Measurements from ENCODE around the gene SORCS2. TPM values are rescaled to one million over a fixed set of nuclear protein-coding genes. Genes with fewer than 3 reads are reported as not detected.

Gene SORCS2
- total RNA-seq, 1 experiment from 2014 or later = not detected

DNA sequence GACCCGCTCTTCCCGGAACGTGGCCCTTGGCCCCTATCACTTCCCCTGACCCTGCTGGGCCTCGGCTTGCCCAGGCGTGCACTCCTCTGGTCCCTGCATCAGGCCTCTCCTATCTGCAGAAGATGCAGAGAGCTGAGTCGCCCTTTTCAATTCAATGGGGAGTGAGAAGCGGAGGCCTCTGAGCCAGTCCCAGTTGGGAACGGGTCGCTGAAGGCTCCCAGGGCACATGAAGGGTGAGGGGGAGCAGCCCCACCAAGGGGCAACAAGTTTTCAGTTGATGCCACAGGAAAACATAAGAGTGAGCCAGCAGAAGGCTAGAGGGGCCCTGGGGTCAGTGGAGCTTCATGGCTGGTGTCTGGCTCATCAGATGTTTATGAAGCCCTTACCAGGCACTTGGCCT is 225.3 kb downstream of the SORCS2 start:
- CTCF ChIA-PET = no interaction called here
- DNase-seq = no peak
- Mint-ChIP-seq H3K36me3 (ENCODE audit: insufficient read depth, unreplicated experiment) (peaks cover 5% of the 10 kb centered on the region), H3K4me3 (ENCODE audit: low read depth, unreplicated experiment) (no peak overlapping the region), H3K27me3 (ENCODE audit: unreplicated experiment) (peaks cover 38% of the 10 kb centered on the region), H3K9me3 (ENCODE audit: low read depth, unreplicated experiment) (no peaks in the 10 kb centered on the region), H3K27ac (ENCODE audit: unreplicated experiment) (no peak overlapping the region), H3K4me1 (ENCODE audit: low read depth, unreplicated experiment) (peaks cover 7% of the 10 kb centered on the region)
- no TSS peak for BruUV-seq (replicated peaks)
- intact Hi-C loops (cut with micrococcal nuclease; ENCODE audit: unreplicated experiment) = no loop called here
- TF ChIP-seq CTCF (IDR thresholded peaks at IDR 0.05; ENCODE audit: unreplicated experiment) = no peak

DNA sequence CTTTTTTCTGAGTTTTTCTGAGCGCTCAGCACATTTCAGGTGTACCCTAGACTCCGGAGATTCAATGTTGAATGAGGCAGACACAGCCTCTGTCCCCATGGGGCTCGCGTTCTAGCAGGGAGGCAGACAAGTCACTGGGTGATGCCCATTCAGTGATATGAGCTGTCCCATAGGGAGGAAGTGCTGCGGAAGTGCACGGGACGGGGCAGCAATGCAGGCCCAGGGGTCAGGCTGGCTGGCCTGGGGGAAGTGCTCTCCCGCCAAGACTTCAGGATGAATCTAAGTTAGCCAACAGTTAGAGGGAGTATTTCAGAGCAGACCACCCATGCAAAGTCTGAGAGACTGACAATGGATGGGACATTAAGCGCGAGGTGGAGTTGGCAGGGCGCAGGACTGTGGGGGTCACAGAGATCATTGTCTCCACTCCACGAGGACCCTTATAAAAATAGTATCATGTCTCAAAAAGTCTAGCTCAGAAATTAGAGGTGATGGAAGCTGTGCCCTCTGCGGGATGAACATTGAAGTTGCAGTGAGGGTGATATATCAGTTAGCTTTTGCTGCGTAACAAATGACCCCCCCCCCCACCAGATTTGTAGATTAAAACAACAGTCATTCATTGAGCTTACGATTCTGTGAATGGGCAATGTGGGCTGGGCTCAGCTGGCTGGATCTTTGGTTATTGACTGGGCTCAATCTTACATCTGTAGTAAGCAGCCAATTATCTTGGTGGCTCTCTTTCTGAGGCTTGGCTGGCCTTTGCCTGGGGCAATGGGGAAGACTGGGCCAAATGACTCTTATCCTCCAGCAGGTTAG is 226.0 kb downstream of the SORCS2 start:
- intact Hi-C loops (cut with micrococcal nuclease; ENCODE audit: unreplicated experiment) = no loop called here
- Mint-ChIP-seq H3K27me3 (ENCODE audit: unreplicated experiment) (peaks cover 42% of the 10 kb centered on the region), H3K4me3 (ENCODE audit: low read depth, unreplicated experiment) (no peak overlapping the region), H3K4me1 (ENCODE audit: low read depth, unreplicated experiment) (peaks cover 7% of the 10 kb centered on the region), H3K9me3 (ENCODE audit: low read depth, unreplicated experiment) (no peaks in the 10 kb centered on the region), H3K36me3 (ENCODE audit: insufficient read depth, unreplicated experiment) (peaks cover 5% of the 10 kb centered on the region), H3K27ac (ENCODE audit: unreplicated experiment) (no peak overlapping the region)
- DNase-seq = no peak
- no peak for TF ChIP-seq CTCF (IDR thresholded peaks at IDR 0.05; ENCODE audit: unreplicated experiment)
- CTCF ChIA-PET = no interaction called here
- no TSS peak for BruUV-seq (replicated peaks)

DNA sequence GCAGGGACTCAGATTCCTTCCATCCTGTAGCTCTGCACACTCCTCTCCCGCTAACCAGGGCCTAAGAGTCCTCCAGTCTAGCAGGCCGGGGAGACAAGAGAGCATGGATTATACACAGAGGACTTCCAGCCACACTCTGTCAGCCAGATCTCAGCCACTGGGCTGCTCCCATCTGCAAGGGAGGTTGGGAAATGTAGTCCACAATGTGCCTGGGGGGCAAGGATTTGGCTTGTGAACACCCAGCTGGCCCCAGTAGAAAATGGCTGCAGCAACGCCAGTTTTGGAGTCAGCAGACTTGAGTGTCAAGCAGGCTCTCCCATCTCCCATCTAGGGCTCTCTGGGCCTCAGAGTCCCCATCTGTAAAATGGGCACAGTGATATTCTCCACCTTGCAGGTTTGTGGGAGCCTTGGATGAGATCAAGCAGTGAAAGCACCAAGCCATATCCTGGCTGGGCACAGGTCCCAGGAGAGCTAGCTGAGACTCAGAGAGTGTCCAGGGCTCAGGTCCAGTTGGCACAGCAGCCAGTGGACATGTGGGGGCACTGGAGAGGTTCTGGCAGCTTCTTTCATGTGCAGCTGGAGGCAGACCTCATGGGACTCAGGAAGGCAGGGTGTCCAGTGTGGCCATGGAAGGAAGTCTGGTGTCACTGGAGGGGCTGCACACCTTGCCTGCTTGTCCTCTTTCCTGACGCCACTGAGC is 227.8 kb downstream of the SORCS2 start:
- DNase-seq = no peak
- H3K36me3 Mint-ChIP-seq (ENCODE audit: insufficient read depth, unreplicated experiment) = peaks cover 5% of the 10 kb centered on the region
- H3K4me1 Mint-ChIP-seq (ENCODE audit: low read depth, unreplicated experiment) = no peaks in the 10 kb centered on the region
- TF ChIP-seq CTCF (IDR thresholded peaks at IDR 0.05; ENCODE audit: unreplicated experiment) = no peak
- no TSS peak for BruUV-seq (replicated peaks)
- no peak overlapping the region for H3K4me3 Mint-ChIP-seq (ENCODE audit: low read depth, unreplicated experiment)
- no peak overlapping the region for H3K27ac Mint-ChIP-seq (ENCODE audit: unreplicated experiment)
- H3K9me3 Mint-ChIP-seq (ENCODE audit: low read depth, unreplicated experiment) = no peaks in the 10 kb centered on the region
- peaks cover 29% of the 10 kb centered on the region for H3K27me3 Mint-ChIP-seq (ENCODE audit: unreplicated experiment)
- intact Hi-C loops (cut with micrococcal nuclease; ENCODE audit: unreplicated experiment) = no loop called here
- CTCF ChIA-PET = interaction anchor here (0.7 kb wide), 1 partner anchor 15 kb away, joined by 3 read pairs; the partner anchor contains the start of gene PSAPL1

DNA sequence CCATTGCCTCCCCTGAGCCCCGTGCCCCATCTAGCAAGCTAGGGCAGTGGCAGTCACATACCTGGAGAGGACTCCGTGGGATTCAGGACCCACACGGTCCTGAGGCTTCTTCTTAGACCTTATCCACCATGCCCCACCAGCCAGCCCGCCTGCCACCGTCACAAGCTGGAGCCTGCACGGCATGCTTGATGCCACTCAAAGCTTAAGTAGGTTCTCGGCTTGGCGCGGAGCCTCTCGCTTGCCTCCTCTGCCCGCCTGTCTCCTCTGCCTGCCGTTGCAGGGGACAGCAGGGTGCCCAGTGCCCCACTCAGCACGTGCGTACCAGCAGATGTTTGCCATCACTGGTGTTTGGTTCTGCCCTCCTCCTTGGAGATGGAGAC is 228.3 kb downstream of the SORCS2 start:
- Mint-ChIP-seq H3K36me3 (ENCODE audit: insufficient read depth, unreplicated experiment) (peaks cover 3% of the 10 kb centered on the region), H3K27ac (ENCODE audit: unreplicated experiment) (no peak overlapping the region)

More for the DNA sequence above, 228.3 kb downstream of the SORCS2 start:
- peaks cover 29% of the 10 kb centered on the region for H3K27me3 Mint-ChIP-seq (ENCODE audit: unreplicated experiment)
- no peaks in the 10 kb centered on the region for H3K9me3 Mint-ChIP-seq (ENCODE audit: low read depth, unreplicated experiment)
- intact Hi-C loops (cut with micrococcal nuclease; ENCODE audit: unreplicated experiment) = no loop called here
- no TSS peak for BruUV-seq (replicated peaks)
- DNase-seq = no peak
- CTCF ChIA-PET = no interaction called here
- no peaks in the 10 kb centered on the region for H3K4me1 Mint-ChIP-seq (ENCODE audit: low read depth, unreplicated experiment)
- H3K4me3 Mint-ChIP-seq (ENCODE audit: low read depth, unreplicated experiment) = no peak overlapping the region
- TF ChIP-seq CTCF (IDR thresholded peaks at IDR 0.05; ENCODE audit: unreplicated experiment) = no peak
